Iris pigment epithelial cell (primary cell): ENCODE data around the gene KRTAP12-2.
"Not testable (repeated sequence)": the region's sequence is repeated elsewhere in the genome, so short reads cannot be mapped to it uniquely, and the experiment has no call there.

ENCODE experiments used
- DNase-seq: peaks from one replicate; pipeline ENCODE4 v3.0.0-alpha.2; 2011; ENCODE audit warnings: low read depth

The KRTAP12-2 gene

DNA sequence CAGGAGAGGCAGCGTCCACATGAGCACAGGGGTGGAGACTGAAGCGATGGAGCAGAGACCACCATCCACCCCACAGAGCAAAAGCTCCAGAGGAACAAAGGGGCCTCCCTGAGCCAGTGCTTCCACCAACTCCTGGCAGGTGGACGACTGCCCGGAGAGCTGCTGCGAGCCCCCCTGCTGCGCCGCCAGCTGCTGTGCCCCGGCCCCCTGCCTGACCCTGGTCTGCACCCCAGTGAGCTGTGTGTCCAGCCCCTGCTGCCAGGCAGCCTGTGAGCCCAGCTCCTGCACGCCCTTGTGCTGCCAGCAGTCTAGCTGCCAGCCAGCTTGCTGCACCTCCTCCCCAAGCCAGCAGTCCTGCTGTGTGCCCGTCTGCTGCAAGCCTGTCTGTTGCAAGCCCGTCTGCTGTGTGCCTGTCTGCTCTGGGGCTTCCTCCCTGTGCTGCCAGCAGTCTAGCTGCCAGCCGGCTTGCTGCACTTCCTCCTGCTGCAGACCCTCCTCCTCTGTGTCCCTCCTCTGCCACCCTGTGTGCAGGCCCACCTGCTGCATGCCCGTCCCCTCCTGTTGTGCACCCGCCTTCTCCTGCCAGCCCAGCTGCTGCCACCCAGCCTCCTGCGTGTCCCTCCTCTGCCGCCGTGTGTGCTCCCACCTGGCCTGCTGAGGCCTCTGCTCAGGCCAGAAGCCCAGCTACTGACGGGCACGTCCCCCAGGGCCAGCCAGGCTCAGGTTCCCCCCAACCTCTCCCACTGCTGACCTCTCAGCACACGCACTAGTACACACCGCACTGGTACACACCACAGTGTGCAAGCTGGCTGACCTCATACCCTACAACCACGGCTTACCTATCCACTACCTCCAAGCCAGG, 35.6 kb upstream of the KRTAP12-2 start:
- no peak for DNase-seq

GRCh38 chr21:44701541-44701940, 34.8 kb upstream of the KRTAP12-2 start:
- no peak for DNase-seq

DNA sequence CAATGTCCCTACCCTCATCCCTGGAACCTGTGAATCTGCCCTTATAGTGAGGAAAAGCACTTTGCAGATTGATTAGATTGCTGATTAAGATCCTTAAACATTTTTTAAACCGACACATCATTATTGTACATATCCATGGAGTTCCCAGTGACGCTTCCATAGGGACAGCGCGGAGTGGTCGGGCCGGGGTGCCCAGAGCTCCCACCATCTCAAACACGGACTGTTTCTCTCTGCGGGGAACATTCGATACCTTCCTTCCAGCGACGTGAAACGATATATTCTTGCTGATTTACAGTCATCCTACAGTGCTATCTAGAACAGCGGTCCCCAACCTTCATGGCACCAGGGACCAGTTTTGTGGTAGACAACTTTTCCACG, 34.3 kb upstream of the KRTAP12-2 start:
- DNase-seq: no peak

DNA sequence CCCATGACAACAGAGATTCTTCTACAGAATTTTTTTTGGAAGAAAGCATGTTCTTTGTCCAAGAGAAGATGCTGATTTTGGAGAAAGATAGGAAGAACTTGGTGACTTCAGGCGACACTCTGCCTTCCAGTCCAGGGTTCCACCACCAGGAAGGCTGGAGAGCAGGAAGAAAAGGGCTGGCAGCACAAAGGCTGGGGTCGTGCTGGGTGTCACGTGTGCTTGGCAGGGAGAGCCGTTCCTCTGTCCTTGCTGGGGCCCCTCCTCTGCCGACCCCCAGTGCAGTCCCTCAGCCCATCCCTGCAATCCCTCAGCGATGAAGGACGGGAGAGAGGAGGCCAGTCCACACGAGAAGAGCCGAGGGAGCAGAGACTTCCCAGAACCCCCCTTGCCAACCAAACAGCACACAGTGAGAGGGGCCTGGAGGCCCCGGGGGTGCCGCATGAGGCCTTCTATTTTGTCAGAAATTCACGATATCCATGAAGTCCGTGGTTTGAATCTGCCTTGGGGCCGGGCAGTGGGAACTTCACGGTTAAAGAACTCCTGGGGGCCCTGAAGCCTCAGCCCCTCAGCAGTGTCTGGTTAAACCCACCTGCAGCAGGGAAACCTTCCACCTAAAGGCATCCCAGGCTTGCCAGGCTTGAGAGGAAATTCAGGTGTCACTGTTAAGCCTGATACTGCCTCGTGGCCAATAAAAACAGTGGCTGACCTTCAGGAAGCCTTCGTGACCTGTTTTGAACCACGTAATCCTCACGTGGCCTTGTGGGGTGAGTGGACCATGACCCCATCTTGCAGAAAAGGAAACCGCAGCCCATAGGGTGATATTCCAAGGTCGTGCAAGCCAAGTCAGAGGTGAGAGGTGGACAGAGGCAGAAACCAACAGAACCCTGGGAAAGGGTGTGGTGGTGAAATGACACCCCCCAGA, 33.6 kb upstream of the KRTAP12-2 start:
- DNase-seq: no peak

DNA sequence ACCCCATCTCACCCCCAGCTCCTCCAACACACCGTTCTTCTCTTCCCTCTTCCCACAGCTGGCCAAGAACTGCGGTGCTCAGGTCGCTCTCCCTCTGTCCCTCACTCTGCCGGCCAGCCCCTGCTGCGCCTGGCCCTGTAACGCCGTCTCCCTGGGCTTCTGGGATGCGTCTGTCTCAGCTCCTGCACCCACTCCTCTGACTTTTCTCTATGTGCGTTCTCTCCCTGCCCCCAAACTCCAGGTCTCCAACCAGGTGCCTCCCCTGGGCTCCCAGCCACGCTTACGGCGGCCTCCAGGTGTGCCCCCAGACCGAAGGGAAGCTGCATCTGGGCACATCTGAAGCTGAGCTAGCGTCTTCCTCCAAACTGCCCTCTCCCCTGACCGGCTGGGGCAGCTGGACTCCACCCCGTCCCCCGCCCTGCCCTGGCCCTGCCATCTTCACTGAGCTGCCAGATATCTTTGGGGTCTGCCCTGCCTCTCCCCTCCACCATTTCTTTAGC, 32.8 kb upstream of the KRTAP12-2 start:
- no peak for DNase-seq

- DNase-seq: no peak
Measured at GRCh38 chr21:44697811-44698734, 31.3 kb upstream of the KRTAP12-2 start.

DNA sequence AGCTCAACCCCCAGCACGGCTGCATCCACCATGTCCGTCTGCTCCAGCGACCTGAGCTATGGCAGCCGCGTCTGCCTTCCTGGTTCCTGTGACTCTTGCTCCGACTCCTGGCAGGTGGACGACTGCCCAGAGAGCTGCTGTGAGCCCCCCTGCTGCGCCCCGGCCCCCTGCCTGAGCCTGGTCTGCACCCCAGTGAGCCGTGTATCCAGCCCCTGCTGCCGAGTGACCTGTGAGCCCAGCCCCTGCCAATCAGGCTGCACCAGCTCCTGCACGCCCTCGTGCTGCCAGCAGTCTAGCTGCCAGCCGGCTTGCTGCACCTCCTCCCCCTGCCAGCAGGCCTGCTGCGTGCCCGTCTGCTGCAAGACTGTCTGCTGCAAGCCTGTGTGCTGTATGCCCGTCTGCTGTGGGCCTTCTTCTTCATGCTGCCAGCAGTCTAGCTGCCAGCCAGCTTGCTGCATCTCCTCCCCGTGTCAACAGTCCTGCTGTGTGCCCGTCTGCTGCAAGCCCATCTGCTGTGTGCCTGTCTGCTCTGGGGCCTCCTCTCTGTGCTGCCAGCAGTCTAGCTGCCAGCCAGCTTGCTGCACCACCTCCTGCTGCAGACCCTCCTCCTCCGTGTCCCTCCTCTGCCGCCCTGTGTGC, 30.6 kb upstream of the KRTAP12-2 start, which contains the start of gene KRTAP10-12:
KRTAP10-12 (plus strand) TSS at position 1 of the 639 bp plus-strand sequence; CDS start at position 31, 30 bp downstream.
- not testable (repeated sequence) for DNase-seq

GRCh38 chr21:44696572-44696971, 29.8 kb upstream of the KRTAP12-2 start:
- no peak for DNase-seq

GRCh38 chr21:44695641-44696040, 28.9 kb upstream of the KRTAP12-2 start:
- no peak for DNase-seq

DNA sequence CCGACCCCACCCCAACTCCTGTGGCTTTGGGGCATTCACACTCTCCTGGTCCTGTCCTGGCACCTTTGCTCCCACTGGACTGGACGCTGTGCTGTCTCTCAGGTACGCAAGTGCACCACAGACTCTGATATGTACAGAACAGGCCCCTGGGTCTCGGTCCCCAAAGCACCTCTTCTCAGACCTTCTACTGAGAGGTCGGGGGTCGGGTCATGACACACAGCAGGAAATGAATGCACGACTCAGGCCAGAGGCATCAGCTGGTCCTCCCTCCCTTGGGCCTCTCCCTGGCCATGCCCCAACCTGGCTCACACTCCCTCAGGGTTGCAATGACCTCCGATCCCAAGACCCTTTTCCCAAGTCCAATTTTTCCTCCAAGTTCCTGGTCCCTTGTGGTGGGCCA, 28.5 kb upstream of the KRTAP12-2 start:
- DNase-seq: no peak

GRCh38 chr21:44694776-44695175, 28.0 kb upstream of the KRTAP12-2 start:
- DNase-seq: no peak

- no peak for DNase-seq
Measured at GRCh38 chr21:44692798-44693512, 26.2 kb upstream of the KRTAP12-2 start.

- no peak for DNase-seq
Measured at GRCh38 chr21:44691686-44692085, 25.0 kb upstream of the KRTAP12-2 start.

DNA sequence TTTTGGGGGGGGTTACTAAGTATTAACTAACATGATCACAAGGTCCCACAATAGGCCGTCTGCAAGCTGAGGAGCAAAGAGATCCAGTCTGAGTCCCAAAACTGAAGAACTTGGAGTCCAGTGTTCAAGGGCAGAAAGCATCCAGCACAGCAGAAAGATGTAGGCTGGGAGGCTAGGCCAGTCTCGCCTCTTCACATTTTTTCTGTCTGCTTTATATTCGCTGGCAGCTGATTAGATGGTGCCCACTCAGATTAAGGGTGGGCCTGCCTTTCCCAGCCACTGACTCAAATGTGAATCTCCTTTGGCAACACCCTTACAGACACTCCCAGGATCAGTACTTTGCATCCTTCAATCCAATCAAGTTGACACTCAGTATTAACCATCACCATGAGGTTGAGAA, 23.0 kb upstream of the KRTAP12-2 start:
- not testable (repeated sequence) for DNase-seq

DNA sequence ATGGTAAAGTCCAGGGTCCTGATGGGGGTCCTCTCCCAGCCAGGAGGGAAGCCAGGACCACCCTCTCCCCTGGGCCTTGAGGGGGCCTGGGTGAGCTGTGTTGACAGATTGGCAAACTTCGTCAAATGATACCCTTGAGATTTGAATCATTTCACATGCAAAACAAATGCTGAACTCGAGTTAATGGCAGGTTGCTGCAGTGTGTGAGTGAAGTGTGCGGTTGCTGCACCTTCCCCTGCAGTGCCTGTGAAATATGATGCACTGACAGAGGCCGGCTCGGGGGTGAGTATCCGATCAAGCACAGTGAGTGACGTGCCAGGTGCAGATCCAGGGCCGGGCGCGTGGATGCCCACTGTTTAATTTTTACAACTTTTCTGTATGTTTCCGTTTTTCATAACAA, 20.9 kb upstream of the KRTAP12-2 start:
- DNase-seq: no peak

GRCh38 chr21:44686843-44687561, 20.3 kb upstream of the KRTAP12-2 start:
- no peak for DNase-seq

- no peak for DNase-seq
Measured at GRCh38 chr21:44686000-44686781, 19.5 kb upstream of the KRTAP12-2 start.

DNA sequence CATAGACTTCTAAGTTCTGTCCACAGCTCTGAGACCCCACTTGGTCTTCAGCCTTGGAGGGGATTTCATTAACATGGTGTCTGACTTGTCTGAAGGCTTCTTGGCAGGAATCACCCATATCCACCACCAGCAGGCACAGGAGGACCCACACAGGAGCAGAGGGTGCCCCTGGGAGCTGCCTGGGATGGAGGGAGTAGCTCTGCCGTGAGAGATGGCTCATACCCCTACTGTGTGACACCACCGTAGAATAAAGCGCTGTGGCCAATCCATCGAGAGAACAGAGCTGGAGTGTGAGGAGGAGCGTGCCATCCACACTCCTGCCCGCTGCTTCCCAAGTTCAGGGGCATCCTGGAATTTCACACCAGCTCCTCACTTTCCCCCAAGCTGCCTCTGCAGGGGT, 18.3 kb upstream of the KRTAP12-2 start:
- not testable (repeated sequence) for DNase-seq

GRCh38 chr21:44684483-44684882, 17.8 kb upstream of the KRTAP12-2 start:
- no peak for DNase-seq
